ENCODE measurements around the gene CRLF1.

The CRLF1 gene

DNA sequence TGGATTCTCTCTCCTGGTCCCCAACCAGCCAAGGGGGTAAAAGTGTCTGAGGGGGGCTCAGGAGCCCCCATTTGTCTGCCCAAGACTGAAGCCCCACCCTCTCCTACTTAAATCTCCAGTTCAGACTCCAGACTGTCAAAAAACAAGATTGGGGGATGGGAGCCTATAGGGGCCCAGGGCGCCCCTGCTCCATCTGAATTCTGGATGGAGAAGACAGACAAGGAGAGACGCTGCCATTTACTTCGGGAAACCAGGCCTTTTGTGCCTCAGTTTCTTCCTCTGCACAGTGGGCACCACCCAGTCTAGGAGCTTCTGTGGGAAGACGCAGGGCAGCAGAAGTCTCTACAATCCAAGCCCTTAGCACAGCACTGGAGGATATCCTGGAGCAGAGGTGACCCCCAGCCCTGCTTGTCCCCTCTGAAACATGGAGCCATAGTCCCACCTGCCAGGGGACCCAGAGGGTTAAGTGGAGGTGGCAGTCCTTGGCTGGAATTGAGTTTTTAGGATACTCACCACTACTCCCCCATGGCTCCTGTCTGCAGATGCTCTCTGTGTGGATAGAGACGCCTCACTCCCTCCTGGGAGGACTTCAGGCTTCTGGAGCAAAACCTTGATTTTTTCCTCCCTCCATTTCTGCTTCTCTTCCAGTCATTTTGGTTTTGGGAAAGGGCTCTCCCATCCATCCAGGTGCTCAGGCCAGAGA is 1.7 kb upstream of the CRLF1 start:
- Histone ChIP-seq H3K9me3 (no peaks in the 10 kb centered on the region), H3K4me3 (ENCODE audit: low read depth, low read length) (no peak overlapping the region), H3K27me3 (peaks cover 95% of the 10 kb centered on the region), H3K36me3 (no peaks in the 10 kb centered on the region), H3K4me1 (no peaks in the 10 kb centered on the region)
- no peak for TF ChIP-seq CTCF (IDR thresholded peaks at IDR 0.05; ENCODE audit: low read depth, low read length)
- DNase-seq = no peak

DNA sequence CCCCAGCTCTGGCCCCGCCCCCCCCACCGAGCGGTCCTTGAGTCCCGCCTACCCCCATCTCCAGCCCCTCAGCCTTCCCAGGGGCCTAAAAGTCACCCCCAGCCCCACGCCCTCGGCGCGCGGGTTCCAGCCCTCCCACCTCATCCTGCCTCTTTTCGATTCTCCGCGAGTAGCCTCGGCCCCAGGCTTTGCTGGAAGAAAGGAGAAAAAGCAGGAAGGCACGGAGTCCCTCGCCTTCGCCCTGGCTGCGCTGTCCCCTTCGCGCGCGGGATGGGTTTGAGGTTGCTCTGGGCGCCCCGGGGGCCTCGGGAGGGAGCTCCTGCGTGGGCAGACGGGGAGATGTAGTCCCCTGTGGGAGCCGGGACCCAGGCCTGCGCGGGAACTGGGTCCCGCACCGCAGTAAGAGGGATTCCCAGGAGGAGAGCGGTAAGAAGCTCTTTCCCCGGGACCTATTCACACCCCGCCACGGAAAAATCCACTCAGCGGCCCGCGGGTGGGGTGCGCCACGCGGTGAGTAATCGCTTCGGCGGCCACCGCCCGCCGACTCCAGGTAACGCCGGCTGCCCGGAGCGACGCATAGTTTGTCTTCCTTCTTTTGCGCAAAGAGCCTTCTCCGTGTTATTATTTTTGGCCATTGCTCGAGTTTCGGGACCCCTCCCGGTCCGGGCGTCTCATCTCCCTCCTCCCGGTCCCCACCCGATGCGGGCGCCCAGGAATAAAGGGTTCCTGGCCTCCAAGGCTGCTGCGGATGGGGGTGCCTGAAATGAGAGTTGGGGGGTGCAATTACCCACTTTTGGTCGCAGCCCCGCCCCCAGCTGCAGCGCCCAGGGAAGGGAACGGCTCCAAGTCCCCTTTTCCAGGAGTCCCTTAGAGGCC is 865 bp upstream of the CRLF1 start:
- Histone ChIP-seq H3K4me3 (ENCODE audit: low read depth, low read length) (no peak overlapping the region), H3K4me1 (no peaks in the 10 kb centered on the region), H3K27me3 (peaks cover 92% of the 10 kb centered on the region)

GRCh38 chr19:18605546-18606280 is 886 bp downstream of the CRLF1 start:
- DNase-seq = no peak
- Histone ChIP-seq H3K36me3 (no peaks in the 10 kb centered on the region), H3K4me1 (no peaks in the 10 kb centered on the region), H3K4me3 (ENCODE audit: low read depth, low read length) (no peak overlapping the region), H3K27me3 (peaks cover 74% of the 10 kb centered on the region), H3K9me3 (no peaks in the 10 kb centered on the region)
- TF ChIP-seq CTCF (IDR thresholded peaks at IDR 0.05; ENCODE audit: low read depth, low read length) = no peak

More for the DNA sequence above, 865 bp upstream of the CRLF1 start:
- Histone ChIP-seq H3K36me3 (no peaks in the 10 kb centered on the region), H3K9me3 (no peaks in the 10 kb centered on the region)
- DNase-seq = no peak
- TF ChIP-seq CTCF (IDR thresholded peaks at IDR 0.05; ENCODE audit: low read depth, low read length) = no peak

GRCh38 chr19:18605196-18605545 is 1.4 kb downstream of the CRLF1 start:
- Histone ChIP-seq H3K27me3 (peaks cover 69% of the 10 kb centered on the region), H3K4me3 (ENCODE audit: low read depth, low read length) (no peak overlapping the region)

GRCh38 chr19:18604820-18605159 is 1.8 kb downstream of the CRLF1 start:
- Histone ChIP-seq H3K4me3 (ENCODE audit: low read depth, low read length) (no peak overlapping the region), H3K9me3 (no peaks in the 10 kb centered on the region), H3K27me3 (peaks cover 65% of the 10 kb centered on the region), H3K36me3 (no peaks in the 10 kb centered on the region), H3K4me1 (no peaks in the 10 kb centered on the region)
- TF ChIP-seq CTCF (IDR thresholded peaks at IDR 0.05; ENCODE audit: low read depth, low read length) = no peak
- no peak for DNase-seq

More at GRCh38 chr19:18605196-18605545, 1.4 kb downstream of the CRLF1 start:
- no peaks in the 10 kb centered on the region for H3K4me1 ChIP-seq
- H3K36me3 ChIP-seq = no peaks in the 10 kb centered on the region
- TF ChIP-seq CTCF (IDR thresholded peaks at IDR 0.05; ENCODE audit: low read depth, low read length) = no peak
- no peaks in the 10 kb centered on the region for H3K9me3 ChIP-seq
- no peak for DNase-seq
